T-helper 2 cell treated with Interferon-gamma antibody and Interleukin-4, amounts not matched to agents 5 μg/mL and 100 μg/mL, for 36 hours (primary cell): ENCODE measurements around the gene IZUMO1.
A peak's percentile ranks its signal among the peaks of the same experiment; 100 is the strongest.

Experiments
- DNase-seq: peaks from one replicate; pipeline ENCODE4 v3.0.0; 2021; ENCODE audit warnings: low spot score
- H3K27ac Mint-ChIP-seq: one replicate; pipeline ENCODE4 v1.8.0; 2021; ENCODE audit warnings: mild to moderate bottlenecking, mixed read lengths
- H3K27me3 Mint-ChIP-seq: one replicate; pipeline ENCODE4 v1.8.0; 2021; ENCODE audit warnings: low read depth, mixed read lengths
- H3K36me3 Mint-ChIP-seq: one replicate; pipeline ENCODE4 v1.8.0; 2021; ENCODE audit warnings: low read depth, mixed read lengths
- H3K4me1 Mint-ChIP-seq: one replicate; pipeline ENCODE4 v1.8.0; 2021; ENCODE audit warnings: low read depth, mixed read lengths
- H3K4me3 Mint-ChIP-seq: one replicate; pipeline ENCODE4 v1.8.0; 2022; ENCODE audit warnings: mild to moderate bottlenecking, moderate library complexity, mixed read lengths
- H3K9me3 Mint-ChIP-seq: one replicate; pipeline ENCODE4 v1.8.0; 2021; ENCODE audit warnings: mixed read lengths

IZUMO1 gene

GRCh38 chr19:48737360-48737998 lies 9.2 kb downstream of the IZUMO1 start:
- no peak for DNase-seq
- H3K36me3 Mint-ChIP-seq, result no peaks in the 10 kb centered on the region
- no peak overlapping the region for H3K4me3 Mint-ChIP-seq
- H3K27ac Mint-ChIP-seq, result no peak overlapping the region
- H3K4me1 Mint-ChIP-seq, result peaks cover 12% of the 10 kb centered on the region
- no peaks in the 10 kb centered on the region for H3K9me3 Mint-ChIP-seq
- peaks cover 6% of the 10 kb centered on the region for H3K27me3 Mint-ChIP-seq

GRCh38 chr19:48735031-48735615 lies 11.6 kb downstream of the IZUMO1 start:
- peaks cover 7% of the 10 kb centered on the region for H3K4me1 Mint-ChIP-seq
- no peak overlapping the region for H3K4me3 Mint-ChIP-seq
- H3K9me3 Mint-ChIP-seq, result no peaks in the 10 kb centered on the region
- no peak overlapping the region for H3K27ac Mint-ChIP-seq
- no peaks in the 10 kb centered on the region for H3K36me3 Mint-ChIP-seq
- DNase-seq, result no peak
- H3K27me3 Mint-ChIP-seq, result peaks cover 3% of the 10 kb centered on the region

- Mint-ChIP-seq H3K27me3 (no peaks in the 10 kb centered on the region), H3K4me1 (peaks cover 7% of the 10 kb centered on the region), H3K36me3 (no peaks in the 10 kb centered on the region), H3K27ac (no peak overlapping the region), H3K9me3 (no peaks in the 10 kb centered on the region), H3K4me3 (no peak overlapping the region)
- DNase-seq, result no peak
These were observed 12.1 kb downstream of the IZUMO1 start for GRCh38 chr19:48734625-48735024.

- peaks cover 5% of the 10 kb centered on the region for H3K4me1 Mint-ChIP-seq
- no peak overlapping the region for H3K4me3 Mint-ChIP-seq
- DNase-seq, result no peak
- no peaks in the 10 kb centered on the region for H3K27me3 Mint-ChIP-seq
- peaks cover 15% of the 10 kb centered on the region for H3K9me3 Mint-ChIP-seq
- peaks cover 11% of the 10 kb centered on the region for H3K36me3 Mint-ChIP-seq
- H3K27ac Mint-ChIP-seq, result no peak overlapping the region
These were observed 15.3 kb downstream of the IZUMO1 start for GRCh38 chr19:48731452-48731851.

DNA sequence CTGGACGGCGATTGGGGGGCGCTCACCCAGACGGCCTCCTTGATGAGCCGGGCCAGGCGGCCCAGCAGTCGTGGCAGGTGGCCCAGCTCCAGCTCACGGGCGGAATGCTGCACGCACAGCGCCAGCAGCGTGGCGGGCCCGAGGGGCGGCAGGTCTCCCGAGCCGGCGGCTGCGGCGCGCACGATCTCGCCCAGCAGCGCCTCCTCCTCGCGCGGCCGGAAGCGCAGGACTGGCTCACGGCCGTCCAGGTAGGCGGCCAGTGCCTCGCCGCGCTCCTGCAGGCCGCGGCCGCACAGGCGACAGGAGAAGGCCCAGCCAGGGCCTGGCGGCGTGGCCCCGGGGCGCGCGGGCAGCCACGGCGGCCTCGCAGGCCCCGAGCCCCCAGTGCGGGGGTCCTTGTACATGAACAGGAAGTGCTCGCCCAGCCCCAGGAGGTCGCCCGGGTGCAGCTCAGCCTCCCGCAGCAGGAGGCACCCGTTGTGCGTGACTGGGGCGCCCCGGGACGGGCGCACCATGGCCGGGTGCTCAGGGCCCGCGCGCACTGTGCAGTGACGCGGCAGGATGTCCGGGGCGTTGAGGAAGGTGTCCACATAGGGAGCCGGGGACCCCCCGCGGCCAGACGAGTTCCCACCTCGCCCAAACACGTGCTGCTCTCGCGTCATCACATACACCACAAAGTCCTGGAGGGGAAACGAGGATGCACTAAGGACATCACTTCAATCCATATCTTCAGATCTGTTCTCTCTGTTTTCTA lies 17.6 kb downstream of the IZUMO1 start:
- Mint-ChIP-seq H3K4me3 (no peak overlapping the region), H3K27ac (no peak overlapping the region), H3K36me3 (peaks cover 24% of the 10 kb centered on the region), H3K27me3 (no peaks in the 10 kb centered on the region), H3K9me3 (peaks cover 31% of the 10 kb centered on the region), H3K4me1 (peaks cover 18% of the 10 kb centered on the region)
- DNase-seq, result no peak

- Mint-ChIP-seq H3K27me3 (no peaks in the 10 kb centered on the region), H3K9me3 (peaks cover 31% of the 10 kb centered on the region), H3K4me1 (peaks cover 18% of the 10 kb centered on the region), H3K36me3 (peaks cover 24% of the 10 kb centered on the region), H3K4me3 (peak overlapping the region; percentile 53), H3K27ac (peak overlapping the region; percentile 93)
- DNase-seq, result no peak
These were observed 20.2 kb downstream of the IZUMO1 start for GRCh38 chr19:48726556-48726955.

- Mint-ChIP-seq H3K27ac (peak overlapping the region; percentile 77), H3K27me3 (no peaks in the 10 kb centered on the region), H3K36me3 (peaks cover 24% of the 10 kb centered on the region), H3K4me1 (peaks cover 19% of the 10 kb centered on the region), H3K4me3 (peak overlapping the region; percentile 8), H3K9me3 (peaks cover 31% of the 10 kb centered on the region)
- no peak for DNase-seq
These were observed 21.6 kb downstream of the IZUMO1 start for GRCh38 chr19:48724796-48725753.

DNA sequence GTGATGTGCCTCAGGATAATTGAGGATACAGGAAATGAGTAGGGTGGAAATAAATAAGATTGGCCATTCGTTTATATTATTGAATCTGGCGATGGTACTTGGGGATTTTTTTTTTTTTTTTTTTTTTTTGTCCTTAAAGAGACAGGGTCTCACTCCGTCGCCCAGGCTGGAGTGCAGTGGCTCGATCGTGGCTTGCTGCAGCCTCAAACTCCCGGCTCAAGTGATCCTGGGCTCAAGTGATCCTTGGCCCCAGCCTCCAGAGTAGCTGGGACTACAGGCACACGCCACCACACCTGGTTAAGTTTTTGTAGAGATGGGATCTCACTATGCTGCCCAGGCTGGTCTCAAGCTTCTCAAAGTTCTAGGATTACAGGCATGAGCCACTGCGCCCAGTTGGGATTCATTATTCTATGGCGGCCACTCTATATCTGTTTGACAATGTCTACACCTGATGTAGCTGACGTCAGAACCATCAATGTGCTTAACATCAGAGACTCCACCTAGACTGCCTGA lies 24.5 kb downstream of the IZUMO1 start:
- H3K4me1 Mint-ChIP-seq, result peaks cover 19% of the 10 kb centered on the region
- H3K9me3 Mint-ChIP-seq, result peaks cover 23% of the 10 kb centered on the region
- H3K27me3 Mint-ChIP-seq, result no peaks in the 10 kb centered on the region
- peaks cover 19% of the 10 kb centered on the region for H3K36me3 Mint-ChIP-seq
- no peak for DNase-seq
- no peak overlapping the region for H3K4me3 Mint-ChIP-seq
- H3K27ac Mint-ChIP-seq, result no peak overlapping the region

GRCh38 chr19:48720613-48721296 lies 26.0 kb downstream of the IZUMO1 start:
- peak overlapping the region; percentile 99 for H3K27ac Mint-ChIP-seq
- peak overlapping the region; percentile 98 for H3K4me3 Mint-ChIP-seq
- H3K4me1 Mint-ChIP-seq, result peaks cover 11% of the 10 kb centered on the region
- H3K9me3 Mint-ChIP-seq, result peaks cover 12% of the 10 kb centered on the region
- peaks cover 9% of the 10 kb centered on the region for H3K36me3 Mint-ChIP-seq
- no peaks in the 10 kb centered on the region for H3K27me3 Mint-ChIP-seq
- DNase-seq, result peak; percentile 93

DNA sequence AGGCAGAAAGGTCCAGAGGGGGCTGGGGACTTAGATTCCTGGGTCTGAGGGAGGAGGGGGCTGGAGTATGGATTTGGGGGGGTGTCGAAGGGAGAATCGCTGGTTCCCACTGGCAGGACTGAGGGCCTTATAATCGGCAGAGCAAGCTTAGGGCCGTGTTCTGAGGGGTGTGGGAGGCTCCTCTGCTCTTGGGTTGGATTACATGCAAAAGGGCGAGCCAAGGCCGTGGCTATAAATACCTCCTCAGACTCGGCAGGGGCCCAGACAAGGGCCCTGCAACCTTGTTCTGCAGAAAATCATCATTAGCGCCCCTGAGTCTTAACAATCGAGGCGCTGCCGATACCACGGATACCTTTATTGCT lies 26.5 kb downstream of the IZUMO1 start:
- H3K4me3 Mint-ChIP-seq, result peak overlapping the region; percentile 98
- DNase-seq, result no peak
- H3K27ac Mint-ChIP-seq, result peak overlapping the region; percentile 99
- H3K36me3 Mint-ChIP-seq, result peaks cover 5% of the 10 kb centered on the region
- H3K27me3 Mint-ChIP-seq, result no peaks in the 10 kb centered on the region
- H3K4me1 Mint-ChIP-seq, result peaks cover 6% of the 10 kb centered on the region
- peaks cover 7% of the 10 kb centered on the region for H3K9me3 Mint-ChIP-seq

DNA sequence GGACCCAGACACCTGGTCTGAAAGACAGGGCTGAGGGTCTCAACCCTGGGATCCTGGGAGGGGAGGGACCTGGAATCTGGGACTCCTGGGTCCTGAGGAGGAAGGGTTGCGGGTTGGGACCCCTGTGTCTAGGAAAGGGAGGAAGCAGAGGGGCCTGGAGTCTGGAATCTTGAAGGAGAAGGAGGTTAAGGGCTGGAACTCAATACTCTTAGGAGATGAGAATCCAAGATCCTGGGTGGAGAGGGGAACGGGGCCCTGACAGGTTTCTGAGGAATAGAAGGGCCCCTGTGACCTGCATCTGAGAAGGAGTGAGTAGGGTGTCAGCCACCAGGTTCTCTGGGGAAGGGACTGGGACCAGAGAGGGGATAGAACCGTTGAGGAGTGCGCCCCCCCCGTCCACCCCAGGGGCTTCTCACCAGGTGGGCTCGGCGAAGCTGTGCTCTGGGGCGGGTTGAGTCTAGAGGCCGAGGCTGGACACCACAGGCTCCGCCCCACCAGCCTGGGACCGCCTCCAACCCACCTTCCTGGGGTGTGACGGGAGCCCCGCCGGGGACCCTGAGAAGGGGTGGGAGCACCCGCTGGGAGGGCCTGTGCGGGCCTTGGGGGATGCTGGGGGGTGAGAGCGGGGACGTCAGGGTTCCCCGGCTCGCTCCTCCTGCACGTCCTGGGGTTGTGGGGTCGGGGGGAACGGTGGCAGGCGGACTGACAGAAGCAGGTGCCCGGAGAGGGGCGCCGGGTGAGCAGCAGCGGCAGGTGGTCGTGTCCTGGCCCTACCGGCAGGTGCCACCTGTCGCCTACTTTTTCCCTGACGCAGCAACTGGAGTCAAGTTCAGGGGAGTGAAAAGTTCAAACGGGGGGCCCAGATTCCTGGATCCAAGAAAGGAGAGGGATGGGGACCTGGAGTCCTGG lies 27.2 kb downstream of the IZUMO1 start, which contains the start of gene MAMSTR:
MAMSTR (minus strand) TSS at position 463 of the 909 bp plus-strand sequence. CDS start 694 bp downstream, outside the sequence.
- Mint-ChIP-seq H3K9me3 (no peaks in the 10 kb centered on the region), H3K27ac (peak within 1 kb of the TSS; percentile 99), H3K4me3 (peak within 1 kb of the TSS; percentile 98), H3K4me1 (peaks cover 5% of the 10 kb centered on the region), H3K27me3 (no peaks in the 10 kb centered on the region), H3K36me3 (no peaks in the 10 kb centered on the region)
- DNase-seq, result no peak

- no peak for DNase-seq
- H3K36me3 Mint-ChIP-seq, result no peaks in the 10 kb centered on the region
- no peaks in the 10 kb centered on the region for H3K27me3 Mint-ChIP-seq
- H3K4me1 Mint-ChIP-seq, result peaks cover 5% of the 10 kb centered on the region
- H3K4me3 Mint-ChIP-seq, result no peak overlapping the region
- no peaks in the 10 kb centered on the region for H3K9me3 Mint-ChIP-seq
- H3K27ac Mint-ChIP-seq, result no peak overlapping the region
These were observed 27.9 kb downstream of the IZUMO1 start for GRCh38 chr19:48718711-48719231.
